Right lung (tissue), 5 donors: ENCODE data around the gene MGAM2. TPM values are rescaled to one million over a fixed set of nuclear protein-coding genes. Genes with fewer than 3 reads are reported as not detected.

ENCODE experiments used
- DNase-seq, 2 donors: peaks; one replicate each; pipeline ENCODE4 v3.0.0-alpha.2; 2013
- polyA plus RNA-seq, 5 donors: library from polyadenylated mRNA; unstranded; fragments of 120-200 nt; gene quantifications; one replicate each; pipeline versions ENCODE4 v1.2.1 to v1.2.3, GENCODE V29; 2013; ENCODE audit warnings: inconsistent platforms in 1 of 5, low replicate concordance in 1 of 5; ENCODE audit not compliant: insufficient read length in 5 of 5, insufficient read depth in 1 of 5

Gene MGAM2
- polyA plus RNA-seq, 5 donors, result 0.03 to 0.30 (median 0.18) TPM

GRCh38 chr7:142175594-142175993 lies 64.1 kb downstream of the MGAM2 start:
- DNase-seq, result no peak

GRCh38 chr7:142176901-142177300 lies 65.4 kb downstream of the MGAM2 start:
- no peak for DNase-seq

GRCh38 chr7:142177869-142178268 lies 66.4 kb downstream of the MGAM2 start:
- DNase-seq, result no peak

- DNase-seq, result no peak
These were observed 68.9 kb downstream of the MGAM2 start for GRCh38 chr7:142180426-142180825.

GRCh38 chr7:142181211-142181610 lies 69.7 kb downstream of the MGAM2 start:
- DNase-seq, result no peak

GRCh38 chr7:142181966-142182365 lies 70.4 kb downstream of the MGAM2 start:
- no peak for DNase-seq

GRCh38 chr7:142185069-142185468 lies 73.6 kb downstream of the MGAM2 start:
- no peak for DNase-seq

GRCh38 chr7:142185801-142186200 lies 74.3 kb downstream of the MGAM2 start:
- DNase-seq, result no peak

- DNase-seq, result no peak
These were observed 76.6 kb downstream of the MGAM2 start for GRCh38 chr7:142188154-142188553.

GRCh38 chr7:142188846-142189245 lies 77.3 kb downstream of the MGAM2 start:
- DNase-seq, result no peak

- no peak for DNase-seq
These were observed 82.7 kb downstream of the MGAM2 start for GRCh38 chr7:142194201-142194600.

GRCh38 chr7:142196066-142196840 lies 84.7 kb downstream of the MGAM2 start:
- DNase-seq, result no peak

GRCh38 chr7:142200206-142200605 lies 88.7 kb downstream of the MGAM2 start:
- DNase-seq, result no peak

GRCh38 chr7:142228537-142229104 lies 117.1 kb downstream of the MGAM2 start:
- DNase-seq, result no peak

GRCh38 chr7:142231716-142232115 lies 120.2 kb downstream of the MGAM2 start:
- no peak for DNase-seq

- DNase-seq, result no peak
These were observed 129.0 kb downstream of the MGAM2 start for GRCh38 chr7:142240546-142240945.

GRCh38 chr7:142243823-142244222 lies 132.3 kb downstream of the MGAM2 start:
- no peak for DNase-seq

GRCh38 chr7:142248166-142249160 lies 136.9 kb downstream of the MGAM2 start:
- DNase-seq, result no peak

GRCh38 chr7:142249918-142250317 lies 138.4 kb downstream of the MGAM2 start:
- no peak for DNase-seq

- DNase-seq, result no peak
These were observed 139.2 kb downstream of the MGAM2 start for GRCh38 chr7:142250705-142251104.

- no peak for DNase-seq
These were observed 146.4 kb downstream of the MGAM2 start, which contains the start of gene PRSS58 for GRCh38 chr7:142257958-142258357. Gene PRSS58, minus strand, starts transcription at chr7:142258058. Its CDS starts 351 bp downstream, at chr7:142257707.
